HFF-Myc (cell line): ENCODE data around the gene FAM228B.
"Not testable (repeated sequence)": the region's sequence is repeated elsewhere in the genome, so short reads cannot be mapped to it uniquely, and the experiment has no call there.

ENCODE experiments used
- DNase-seq: peaks from one replicate; pipeline ENCODE4 v3.0.0-alpha.2; 2011; ENCODE audit warnings: low read depth; ENCODE audit errors: extremely low read depth
- H3K4me3 ChIP-seq: replicated peaks from 2 replicates; pipeline ENCODE4 v1.5.1; 2011; ENCODE audit warnings: low read depth, mild to moderate bottlenecking, control low read depth, low read length
- CTCF ChIP-seq: IDR thresholded peaks from 2 replicates; pipeline ENCODE4 v1.5.1; 2012; ENCODE audit warnings: mild to moderate bottlenecking, low read depth, low read length, control low read depth; ENCODE audit errors: missing control alignments

FAM228B gene

GRCh38 chr2:24086241-24086640 is 37.0 kb upstream of the FAM228B start:
- no peak for TF ChIP-seq CTCF
- no peak for DNase-seq
- no peak overlapping the region for H3K4me3 ChIP-seq

- H3K4me3 ChIP-seq: no peak overlapping the region
- no peak for DNase-seq
- TF ChIP-seq CTCF: no peak
Observed at GRCh38 chr2:24087032-24087431, 36.2 kb upstream of the FAM228B start.

- no peak overlapping the region for H3K4me3 ChIP-seq
- no peak for DNase-seq
- no peak for TF ChIP-seq CTCF
Observed at GRCh38 chr2:24088821-24089359, 34.4 kb upstream of the FAM228B start.

GRCh38 chr2:24093270-24093669 is 30.0 kb upstream of the FAM228B start:
- H3K4me3 ChIP-seq: not testable (repeated sequence)

GRCh38 chr2:24095171-24095677 is 28.0 kb upstream of the FAM228B start:
- not testable (repeated sequence) for H3K4me3 ChIP-seq

More at GRCh38 chr2:24093270-24093669, 30.0 kb upstream of the FAM228B start:
- not testable (repeated sequence) for DNase-seq

GRCh38 chr2:24100732-24101131 is 22.5 kb upstream of the FAM228B start:
- DNase-seq, H3K4me3 ChIP-seq: not testable (repeated sequence)

More at GRCh38 chr2:24095171-24095677, 28.0 kb upstream of the FAM228B start:
- not testable (repeated sequence) for DNase-seq

GRCh38 chr2:24101992-24102391 is 21.3 kb upstream of the FAM228B start:
- no peak for DNase-seq
- no peak overlapping the region for H3K4me3 ChIP-seq
- TF ChIP-seq CTCF: no peak

- no peak for DNase-seq
- no peak for TF ChIP-seq CTCF
- no peak overlapping the region for H3K4me3 ChIP-seq
Observed at GRCh38 chr2:24102677-24103076, 20.6 kb upstream of the FAM228B start.
